Prostate gland (tissue), 2 donors: ENCODE measurements around the gene PLSCR5.

Experiments
- POLR2A ChIP-seq: fragments of 450-650 bp; IDR thresholded peaks from one replicate; pipeline ENCODE4 v1.6.1; 2016; ENCODE audit warnings: antibody characterized with exemption, mild to moderate bottlenecking
- POLR2AphosphoS5 ChIP-seq: sonication (generic); formaldehyde crosslinking; IDR thresholded peaks from one replicate; pipeline ENCODE4 v1.6.1; 2017; ENCODE audit warnings: antibody characterized with exemption
- TF ChIP-seq, protein P1 (sequence below), 4 experiments: fragments of 200-600 bp in 2 of 4; fragments of 450-650 bp in 2 of 4; sonication (generic) in 2 of 4; IDR thresholded peaks; 1 replicate in 3 of 4; 2 replicates in 1 of 4; pipeline ENCODE4 v1.5.1; 2016 to 2019; ENCODE audit warnings: antibody characterized with exemption in 4 of 4, mild to moderate bottlenecking in 2 of 4, moderate library complexity in 2 of 4

DNA sequence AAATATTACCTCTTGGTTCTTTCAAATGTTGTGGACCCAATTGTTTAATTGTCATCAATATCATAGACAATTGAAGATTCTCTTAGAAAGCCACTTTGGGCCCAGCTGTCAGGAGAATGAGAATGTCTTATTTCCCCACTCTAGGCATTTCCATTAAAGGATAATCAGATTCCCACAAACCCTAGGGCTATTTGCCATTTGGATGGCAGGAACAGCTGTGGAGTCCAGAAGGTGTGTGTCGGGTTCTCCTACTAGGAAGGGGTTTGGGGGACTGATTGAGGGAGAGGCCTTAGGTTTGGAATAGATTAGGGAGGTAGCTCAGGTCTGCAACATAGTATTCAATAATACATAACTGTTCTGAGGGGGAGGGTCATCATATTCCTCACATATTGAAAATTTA, 35.2 kb upstream of the PLSCR5 start:
- TF ChIP-seq POLR2A (no peak), POLR2AphosphoS5 (no peak)
- TF ChIP-seq, protein P1, sequence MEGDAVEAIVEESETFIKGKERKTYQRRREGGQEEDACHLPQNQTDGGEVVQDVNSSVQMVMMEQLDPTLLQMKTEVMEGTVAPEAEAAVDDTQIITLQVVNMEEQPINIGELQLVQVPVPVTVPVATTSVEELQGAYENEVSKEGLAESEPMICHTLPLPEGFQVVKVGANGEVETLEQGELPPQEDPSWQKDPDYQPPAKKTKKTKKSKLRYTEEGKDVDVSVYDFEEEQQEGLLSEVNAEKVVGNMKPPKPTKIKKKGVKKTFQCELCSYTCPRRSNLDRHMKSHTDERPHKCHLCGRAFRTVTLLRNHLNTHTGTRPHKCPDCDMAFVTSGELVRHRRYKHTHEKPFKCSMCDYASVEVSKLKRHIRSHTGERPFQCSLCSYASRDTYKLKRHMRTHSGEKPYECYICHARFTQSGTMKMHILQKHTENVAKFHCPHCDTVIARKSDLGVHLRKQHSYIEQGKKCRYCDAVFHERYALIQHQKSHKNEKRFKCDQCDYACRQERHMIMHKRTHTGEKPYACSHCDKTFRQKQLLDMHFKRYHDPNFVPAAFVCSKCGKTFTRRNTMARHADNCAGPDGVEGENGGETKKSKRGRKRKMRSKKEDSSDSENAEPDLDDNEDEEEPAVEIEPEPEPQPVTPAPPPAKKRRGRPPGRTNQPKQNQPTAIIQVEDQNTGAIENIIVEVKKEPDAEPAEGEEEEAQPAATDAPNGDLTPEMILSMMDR (IDR thresholded peaks at IDR 0.05), result no peak
